Psoas muscle (tissue), 8 donors: ENCODE results near the gene TMOD1. TPM values are rescaled to one million over a fixed set of nuclear protein-coding genes. Genes with fewer than 3 reads are reported as not detected.
"Not testable (repeated sequence)": the region's sequence is repeated elsewhere in the genome, so short reads cannot be mapped to it uniquely, and the experiment has no call there.

Source experiments
- ATAC-seq, 4 donors: fragments of 200-7000 bp; cut with Tn5 transposase; one replicate each; pipeline ENCODE4 v1.9.1; 2020; ENCODE audit warnings: moderate library complexity in 3 of 4, mild to moderate bottlenecking in 2 of 4
- DNase-seq, 2 donors: peaks; one replicate each; pipeline ENCODE4 v3.0.0-alpha.2; 2020
- H3K27ac ChIP-seq: fragments of 200-600 bp; one replicate; pipeline ENCODE4 v1.8.0; 2022
- H3K27me3 ChIP-seq, 3 donors: fragments of 200-600 bp in 1 of 3; one replicate each; pipeline versions ENCODE4 v1.6.1 to v1.8.0; 2013 to 2022; ENCODE audit warnings: low read length in 2 of 3, mild to moderate bottlenecking in 2 of 3, moderate library complexity in 1 of 3; ENCODE audit not compliant: insufficient read depth in 3 of 3
- H3K36me3 ChIP-seq, 2 donors: fragments of 200-600 bp in 1 of 2; one replicate each; pipeline versions ENCODE4 v1.6.1 to v1.8.0; 2013 to 2022; ENCODE audit warnings: low read depth in 1 of 2, mild to moderate bottlenecking in 1 of 2, moderate library complexity in 1 of 2; ENCODE audit not compliant: insufficient read depth in 1 of 2
- H3K4me1 ChIP-seq: fragments of 200-600 bp; one replicate; pipeline ENCODE4 v1.8.0; 2022
- H3K4me3 ChIP-seq: fragments of 200-600 bp; one replicate; pipeline ENCODE4 v1.8.0; 2022; ENCODE audit warnings: mild to moderate bottlenecking
- H3K9me3 ChIP-seq: fragments of 200-600 bp; one replicate; pipeline ENCODE4 v1.8.0; 2022
- WGBS, 3 donors: extraction: QIAGEN DNeasy Blood & Tissue Kit; methylation state at CpG; one replicate each; pipeline versions ENCODE4 v1.1.6 to v1.1.7; 2013; 5-methylcytosine and 5-hydroxymethylcytosine counted together
- intact Hi-C, 2 donors: fragments of 100-400 bp; cut with DNase I; formaldehyde crosslinking; loops; one replicate each; pipeline versions ENCODE4 v1.11.0 to v1.14.2; 2022
- polyA plus RNA-seq, 3 donors: library from polyadenylated mRNA; stranded (reverse); fragments of 200-250 nt; gene quantifications; one replicate each; pipeline ENCODE4 v1.2.3, GENCODE V29; 2013
- total RNA-seq, 4 donors: library from RNA; stranded (reverse); fragmentation: NEBNext Ultra II Directional in 2 of 4; extraction: Animal tissue kit (Norgen Biotek cat#: 25700) in 2 of 4; gene quantifications; one replicate each; pipeline versions ENCODE4 v1.2.1 to v1.2.4, GENCODE V29; 2021 to 2023
- TF ChIP-seq, protein P1 (sequence below): fragments of 200-600 bp; IDR thresholded peaks from one replicate; pipeline ENCODE4 v1.8.0; 2022; ENCODE audit warnings: antibody characterized with exemption
- donor health status: healthy with polysubstance abuse.
- donor health status: DM: no; HTN: no; CAD: no; lungs with moderate emphysema.
- donor health status: Bipolar disorder and iron deficiency.
- donor health status: healthy.
- donor health status: DM: yes; HTN: yes; CAD: no.
- donor health status: DM: no; HTN: no; CAD: no.
- donor health status: DM: no; HTN: no; CAD: no.
- donor health status: DM: yes; HTN: yes; CAD: no.

The TMOD1 gene
- total and polyA plus RNA-seq, 7 donors: 65.4 to 286 (median 156) TPM

DNA sequence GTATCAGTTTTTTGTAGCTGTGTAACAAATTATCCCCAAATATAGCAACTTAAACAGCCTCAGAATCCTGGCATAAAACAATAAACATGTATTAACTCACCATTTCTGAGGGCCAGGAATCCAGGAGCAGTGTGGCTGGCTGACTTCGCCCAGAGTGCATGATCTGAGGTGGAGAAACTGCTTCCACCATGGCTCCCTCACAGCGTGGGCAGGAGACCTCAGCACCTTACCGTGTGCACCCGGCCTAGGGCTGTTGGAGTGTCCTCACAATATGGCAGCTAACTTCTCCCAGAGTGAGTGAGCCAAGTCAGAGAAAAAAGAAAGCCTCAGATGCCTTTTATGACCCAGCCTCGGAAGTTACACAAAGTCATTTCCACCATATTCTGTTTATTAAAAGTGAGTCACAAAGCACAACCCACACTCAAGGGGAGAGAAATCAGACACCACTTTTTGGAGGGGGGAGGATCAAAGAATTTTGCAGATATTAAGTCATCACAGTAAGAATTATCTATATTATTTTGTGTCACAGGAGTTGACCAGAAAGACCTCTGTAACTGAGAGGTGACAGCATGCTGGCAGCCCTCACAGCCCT is 72.1 kb downstream of the TMOD1 start:
- intact Hi-C loops: no loop called here
- TF ChIP-seq, protein P1, sequence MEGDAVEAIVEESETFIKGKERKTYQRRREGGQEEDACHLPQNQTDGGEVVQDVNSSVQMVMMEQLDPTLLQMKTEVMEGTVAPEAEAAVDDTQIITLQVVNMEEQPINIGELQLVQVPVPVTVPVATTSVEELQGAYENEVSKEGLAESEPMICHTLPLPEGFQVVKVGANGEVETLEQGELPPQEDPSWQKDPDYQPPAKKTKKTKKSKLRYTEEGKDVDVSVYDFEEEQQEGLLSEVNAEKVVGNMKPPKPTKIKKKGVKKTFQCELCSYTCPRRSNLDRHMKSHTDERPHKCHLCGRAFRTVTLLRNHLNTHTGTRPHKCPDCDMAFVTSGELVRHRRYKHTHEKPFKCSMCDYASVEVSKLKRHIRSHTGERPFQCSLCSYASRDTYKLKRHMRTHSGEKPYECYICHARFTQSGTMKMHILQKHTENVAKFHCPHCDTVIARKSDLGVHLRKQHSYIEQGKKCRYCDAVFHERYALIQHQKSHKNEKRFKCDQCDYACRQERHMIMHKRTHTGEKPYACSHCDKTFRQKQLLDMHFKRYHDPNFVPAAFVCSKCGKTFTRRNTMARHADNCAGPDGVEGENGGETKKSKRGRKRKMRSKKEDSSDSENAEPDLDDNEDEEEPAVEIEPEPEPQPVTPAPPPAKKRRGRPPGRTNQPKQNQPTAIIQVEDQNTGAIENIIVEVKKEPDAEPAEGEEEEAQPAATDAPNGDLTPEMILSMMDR: no peak
- peaks cover 0 to 54% of the 10 kb centered on the region in 2 donors for H3K36me3 ChIP-seq
- WGBS, 3 donors: 87 to 95% (median 91%) methylated on average over 5 of the region's 5 CpGs
- no peak for DNase-seq
- no peak for ATAC-seq
- H3K27ac ChIP-seq: peak overlapping the region; percentile 79
- H3K9me3 ChIP-seq: no peaks in the 10 kb centered on the region
- no peak overlapping the region for H3K4me3 ChIP-seq
- H3K27me3 ChIP-seq: no peaks in the 10 kb centered on the region
- peaks cover 30% of the 10 kb centered on the region for H3K4me1 ChIP-seq

DNA sequence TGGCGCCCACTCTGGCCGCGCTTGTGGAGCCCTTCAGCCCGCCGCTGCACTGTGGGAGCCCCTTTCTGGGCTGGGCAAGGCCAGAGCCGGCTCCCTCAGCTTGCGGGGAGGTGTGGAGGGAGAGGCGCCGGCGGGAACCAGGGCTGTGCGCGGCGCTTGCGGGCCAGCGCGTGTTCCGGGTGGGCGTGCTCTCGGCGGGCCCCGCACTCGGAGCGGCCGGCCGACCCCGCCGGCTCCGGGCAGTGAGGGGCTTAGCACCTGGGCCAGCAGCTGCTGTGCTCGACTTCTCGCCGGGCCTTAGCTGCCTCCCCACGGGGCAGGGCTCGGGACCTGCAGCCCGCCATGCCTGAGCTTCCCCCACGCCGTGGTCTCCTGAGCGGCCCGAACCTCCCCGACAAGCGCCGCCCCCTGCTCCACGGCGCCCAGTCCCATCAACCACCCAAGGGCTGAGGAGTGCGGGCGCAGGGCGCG is 72.7 kb downstream of the TMOD1 start:
- WGBS, 3 donors: 95 to 96% (median 96%) methylated on average over 38 to 47 of the region's 47 CpGs
- H3K27ac ChIP-seq, H3K4me3 ChIP-seq, H3K9me3 ChIP-seq, H3K27me3 ChIP-seq, ATAC-seq, intact Hi-C loops: not testable (repeated sequence)
- Histone ChIP-seq H3K4me1 (peaks cover 35% of the 10 kb centered on the region), H3K36me3 (peaks cover 0 to 49% of the 10 kb centered on the region in 2 donors)
- DNase-seq: peak in 1 of 2 donors; percentile 53

DNA sequence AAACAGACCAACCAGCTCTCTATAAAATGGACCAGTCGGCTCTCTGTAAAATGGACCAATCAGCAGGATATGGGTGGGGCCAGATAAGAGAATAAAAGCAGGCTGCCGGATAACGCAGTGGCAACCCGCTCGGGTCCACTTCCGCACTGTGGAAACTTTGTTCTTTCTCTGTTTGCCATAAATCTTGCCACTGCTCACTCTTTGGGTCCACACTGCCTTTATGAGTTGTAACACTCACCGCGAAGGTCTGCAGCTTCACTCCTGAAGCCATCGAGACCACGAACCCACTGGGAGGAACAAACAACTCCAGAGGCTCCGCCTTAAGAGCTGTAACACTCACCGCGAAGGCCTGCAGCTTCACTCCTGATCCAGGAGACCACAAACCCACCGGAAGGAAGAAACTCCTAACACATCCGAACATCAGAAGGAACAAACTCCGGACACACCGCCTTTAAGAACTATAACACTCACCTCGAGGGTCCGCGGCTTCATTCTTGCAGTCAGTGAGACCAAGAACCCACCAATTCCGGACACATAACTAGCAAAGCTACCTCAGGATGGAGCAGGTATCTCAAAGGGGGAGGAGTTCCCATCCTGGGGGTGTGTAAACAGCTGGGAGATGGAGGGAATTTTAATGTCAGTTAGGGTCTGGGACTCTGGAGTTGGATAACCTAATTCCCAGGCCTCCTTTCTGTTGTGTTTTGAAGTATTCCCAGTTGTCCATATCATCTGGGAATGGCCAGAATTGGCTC is 73.6 kb downstream of the TMOD1 start:
- H3K4me3 ChIP-seq, ATAC-seq: not testable (repeated sequence)

DNA sequence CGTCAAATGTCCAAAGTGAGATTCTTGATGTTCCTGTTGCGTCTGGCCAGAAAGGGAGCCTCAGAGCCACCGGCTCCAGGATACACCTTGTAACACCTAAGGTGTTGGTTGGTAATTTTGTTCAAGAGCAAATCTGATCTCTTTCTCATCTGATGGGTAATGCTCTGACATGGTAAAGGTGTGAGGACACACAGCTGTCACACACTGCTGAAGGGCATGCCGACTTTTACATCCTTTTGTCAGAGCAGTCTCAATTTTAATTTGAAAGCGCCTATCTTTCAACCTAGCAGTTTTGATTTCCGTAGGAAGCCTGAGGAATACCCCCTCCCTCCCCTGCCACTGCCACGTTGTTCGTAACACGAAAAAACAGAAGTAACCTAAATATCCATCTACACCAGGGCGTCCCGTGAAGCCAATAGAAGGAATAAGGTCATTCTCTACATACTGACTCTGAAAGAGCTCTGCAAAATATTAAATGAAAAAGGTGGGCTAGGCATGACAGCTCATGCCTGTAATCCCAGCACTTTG is 74.3 kb downstream of the TMOD1 start:
- no peak overlapping the region for H3K4me3 ChIP-seq
- ATAC-seq (no peak), DNase-seq (no peak)
- intact Hi-C loops: no loop called here
- TF ChIP-seq, protein P1: no peak
- H3K4me1 ChIP-seq: peaks cover 24% of the 10 kb centered on the region
- no peaks in the 10 kb centered on the region for H3K9me3 ChIP-seq
- no peaks in the 10 kb centered on the region for H3K27me3 ChIP-seq
- no peak overlapping the region for H3K27ac ChIP-seq
- peaks cover 0 to 34% of the 10 kb centered on the region in 2 donors for H3K36me3 ChIP-seq
- 85 to 88% (median 87%) methylated on average over 11 of the region's 11 CpGs for WGBS, 3 donors

More for the DNA sequence above, 73.6 kb downstream of the TMOD1 start:
- H3K27me3 ChIP-seq, intact Hi-C loops, H3K9me3 ChIP-seq, H3K27ac ChIP-seq: not testable (repeated sequence)
- H3K36me3 ChIP-seq: peaks cover 0 to 39% of the 10 kb centered on the region in 2 donors
- peaks cover 30% of the 10 kb centered on the region for H3K4me1 ChIP-seq
- WGBS, 3 donors: 87 to 90% (median 88%) methylated on average over 21 of the region's 21 CpGs
- DNase-seq: peak in 1 of 2 donors; percentile 31

DNA sequence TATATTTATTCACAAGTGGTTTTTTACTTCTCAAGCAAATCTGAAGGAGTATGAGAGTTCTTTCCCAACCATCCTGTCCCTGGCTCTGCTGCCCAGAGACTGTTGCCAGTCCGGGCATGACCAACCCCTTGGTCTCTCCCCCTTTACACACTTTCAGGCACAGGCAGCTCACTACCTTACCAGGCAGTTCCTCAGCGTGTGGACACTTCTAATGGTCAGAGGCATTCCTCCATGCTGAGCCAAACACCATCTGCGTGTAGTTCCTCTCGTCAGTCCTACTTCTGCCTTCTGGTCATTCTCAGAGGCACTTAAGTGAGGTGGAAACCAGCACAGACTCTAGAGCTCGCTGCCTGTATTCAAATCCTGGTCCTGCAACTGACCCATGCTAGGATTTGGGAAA is 75.6 kb downstream of the TMOD1 start:
- intact Hi-C loops: no loop called here
- Histone ChIP-seq H3K27ac (no peak overlapping the region), H3K27me3 (no peaks in the 10 kb centered on the region), H3K9me3 (no peaks in the 10 kb centered on the region), H3K36me3 (peaks cover 0 to 34% of the 10 kb centered on the region in 2 donors), H3K4me3 (no peak overlapping the region), H3K4me1 (peaks cover 11% of the 10 kb centered on the region)
- peak; percentile 33 to 77 (median 48) for ATAC-seq
- TF ChIP-seq, protein P1: no peak
- DNase-seq: peak in 1 of 2 donors; percentile 39
- WGBS, 3 donors: 50 to 86% (median 64%) methylated on average over 5 of the region's 5 CpGs
